ENCODE data around the gene FOXP1. TPM values are rescaled to one million over a fixed set of nuclear protein-coding genes. Genes with fewer than 3 reads are reported as not detected.

The FOXP1 gene
- polyA plus RNA-seq, 1 donor from 2014 or later, result 5.6 TPM

GRCh38 chr3:71568207-71568606 is 15.3 kb downstream of the FOXP1 start:
- Histone ChIP-seq H3K9me2 (ENCODE audit: insufficient read depth, low read length) (no peaks in the 10 kb centered on the region), H3K27me3 (ENCODE audit: insufficient read depth, low read depth, low read length) (no peaks in the 10 kb centered on the region), H3K4me2 (ENCODE audit: low read length) (no peak overlapping the region), H3F3A (ENCODE audit: insufficient read depth, low read length, poor library complexity, severe bottlenecking) (no peaks in the 10 kb centered on the region), H4K20me1 (ENCODE audit: insufficient read depth) (no peaks in the 10 kb centered on the region), H3K27ac (ENCODE audit: low read length) (no peak overlapping the region), H3K79me2 (replicated peaks; ENCODE audit: insufficient read depth, low read length) (peaks cover under 1% of the 10 kb centered on the region), H2AFZ (ENCODE audit: low read depth, low read length) (no peak overlapping the region), H3K9ac (ENCODE audit: low read length) (no peak overlapping the region), H3K4me3 (ENCODE audit: low read length) (no peak overlapping the region), H3K9me3 (ENCODE audit: low read length) (no peaks in the 10 kb centered on the region), H3K36me3 (ENCODE audit: insufficient read depth, low read length) (no peaks in the 10 kb centered on the region)
- TF ChIP-seq POLR2AphosphoS5 (IDR thresholded peaks at IDR 0.05) (no peak), SMC3 (conservative IDR thresholded peaks at IDR 0.05; ENCODE audit: poor library complexity) (no peak), REST (IDR thresholded peaks at IDR 0.05; ENCODE audit: borderline replicate concordance) (no peak)

GRCh38 chr3:71566776-71567175 is 16.8 kb downstream of the FOXP1 start:
- H4K20me1 ChIP-seq (ENCODE audit: insufficient read depth), result no peaks in the 10 kb centered on the region
- H3K9ac ChIP-seq (ENCODE audit: low read length), result no peak overlapping the region
- no peak overlapping the region for H3K4me2 ChIP-seq (ENCODE audit: low read length)
- no peaks in the 10 kb centered on the region for H3K9me3 ChIP-seq (ENCODE audit: low read length)
- H3K36me3 ChIP-seq (ENCODE audit: insufficient read depth, low read length), result no peaks in the 10 kb centered on the region
- no peaks in the 10 kb centered on the region for H3K27me3 ChIP-seq (ENCODE audit: insufficient read depth, low read depth, low read length)
- H2AFZ ChIP-seq (ENCODE audit: low read depth, low read length), result no peak overlapping the region
- no peak overlapping the region for H3K4me3 ChIP-seq (ENCODE audit: low read length)
- no peak for TF ChIP-seq REST (IDR thresholded peaks at IDR 0.05; ENCODE audit: borderline replicate concordance)
- no peak for TF ChIP-seq POLR2AphosphoS5 (IDR thresholded peaks at IDR 0.05)
- TF ChIP-seq CTCF (IDR thresholded peaks at IDR 0.05; ENCODE audit: poor library complexity, severe bottlenecking), result no peak
- TF ChIP-seq TAF1 (IDR thresholded peaks at IDR 0.05; ENCODE audit: low read depth), result no peak
- TF ChIP-seq SMC3 (conservative IDR thresholded peaks at IDR 0.05; ENCODE audit: poor library complexity), result no peak
- no peak for TF ChIP-seq RAD21 (conservative IDR thresholded peaks at IDR 0.05)
- no peak for TF ChIP-seq MXI1 (conservative IDR thresholded peaks at IDR 0.05; ENCODE audit: poor library complexity, severe bottlenecking)
- TF ChIP-seq EP300 (conservative IDR thresholded peaks at IDR 0.05; ENCODE audit: poor library complexity, severe bottlenecking), result no peak
- TF ChIP-seq EZH2 (IDR thresholded peaks at IDR 0.05; ENCODE audit: borderline replicate concordance, insufficient read depth, low read length, poor library complexity, severe bottlenecking), result no peak
- H3K27ac ChIP-seq (ENCODE audit: low read length), result no peak overlapping the region
- H3K9me2 ChIP-seq (ENCODE audit: insufficient read depth, low read length), result no peaks in the 10 kb centered on the region
- no peaks in the 10 kb centered on the region for H3K79me2 ChIP-seq (replicated peaks; ENCODE audit: insufficient read depth, low read length)
- H3F3A ChIP-seq (ENCODE audit: insufficient read depth, low read length, poor library complexity, severe bottlenecking), result no peaks in the 10 kb centered on the region
